GM21447 (cell line): ENCODE results near the gene TRAK1.

Experiments used
- ATAC-seq: cut with Tn5 transposase; IDR thresholded peaks from one replicate; pipeline ENCODE4 v1.9.1; 2021; ENCODE audit not compliant: unreplicated experiment

Gene TRAK1

GRCh38 chr3:42175386-42176240 is 84.5 kb downstream of the TRAK1 start:
- no peak for ATAC-seq

GRCh38 chr3:42176242-42177034 is 85.3 kb downstream of the TRAK1 start:
- no peak for ATAC-seq

DNA sequence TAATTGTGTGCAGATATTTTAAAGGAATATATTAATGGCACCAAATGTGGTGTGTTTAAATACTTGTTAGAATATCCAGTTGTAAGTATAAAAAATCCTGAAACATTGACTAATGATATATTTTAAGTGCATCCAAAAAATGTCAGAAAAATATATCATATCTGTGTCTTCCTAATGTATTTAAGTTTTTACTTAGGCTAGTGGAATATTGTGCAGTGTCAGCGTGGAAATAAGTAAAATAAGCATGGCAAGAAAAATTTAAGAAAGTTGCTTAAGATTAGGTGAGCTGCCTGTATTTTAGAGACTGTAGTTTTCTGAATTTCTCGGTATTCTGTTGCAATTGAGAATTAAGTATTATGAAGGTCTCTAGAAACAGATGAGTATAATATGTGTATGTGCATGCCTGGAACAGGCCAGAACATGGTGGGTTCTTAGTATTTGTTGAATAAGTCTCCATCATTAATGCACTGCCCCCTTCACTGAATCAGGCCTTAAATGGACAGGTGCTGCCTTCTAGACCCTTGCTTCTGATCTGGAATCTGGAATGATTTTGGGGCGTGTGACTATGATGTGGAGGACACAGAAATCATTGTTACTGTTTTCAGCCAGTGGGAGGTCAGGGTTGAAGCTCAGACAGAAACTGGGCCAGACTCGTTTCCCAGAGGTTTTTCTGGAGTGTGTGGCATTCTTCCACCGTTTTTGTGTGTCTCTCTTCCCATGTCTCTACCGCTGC is 86.1 kb downstream of the TRAK1 start:
- no peak for ATAC-seq

- ATAC-seq, result no peak
These were observed 86.6 kb downstream of the TRAK1 start for GRCh38 chr3:42177801-42178150.

DNA sequence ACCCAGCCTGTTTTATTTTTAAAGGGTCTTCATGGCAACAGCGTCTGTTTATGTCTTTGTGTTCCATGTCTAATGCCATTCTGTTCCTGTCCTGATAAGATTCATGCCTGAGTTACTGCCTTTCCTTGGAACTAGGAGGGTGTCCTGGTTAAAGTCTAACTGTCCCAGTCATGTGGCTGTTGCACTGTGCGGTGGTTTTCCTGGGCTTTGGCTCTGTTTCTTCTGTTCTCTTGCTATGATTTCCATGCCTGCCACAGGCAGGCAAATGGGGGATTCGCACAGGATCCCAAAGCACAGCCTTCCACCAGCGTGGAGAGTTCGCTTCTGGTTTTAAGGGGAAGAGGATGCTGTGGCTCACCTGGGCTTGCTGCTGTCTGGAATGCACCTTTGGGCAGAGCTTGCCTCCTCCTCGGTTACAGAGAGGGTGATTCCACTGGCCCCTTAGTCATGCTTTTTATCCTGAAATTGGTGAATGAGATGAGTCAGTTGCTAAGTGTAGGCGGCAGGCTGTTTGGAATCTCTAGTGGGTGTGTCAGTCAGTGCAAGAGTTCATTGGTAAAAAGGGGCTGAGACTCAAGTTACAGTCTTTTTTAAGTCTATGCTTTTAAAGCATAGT is 88.1 kb downstream of the TRAK1 start:
- no peak for ATAC-seq

DNA sequence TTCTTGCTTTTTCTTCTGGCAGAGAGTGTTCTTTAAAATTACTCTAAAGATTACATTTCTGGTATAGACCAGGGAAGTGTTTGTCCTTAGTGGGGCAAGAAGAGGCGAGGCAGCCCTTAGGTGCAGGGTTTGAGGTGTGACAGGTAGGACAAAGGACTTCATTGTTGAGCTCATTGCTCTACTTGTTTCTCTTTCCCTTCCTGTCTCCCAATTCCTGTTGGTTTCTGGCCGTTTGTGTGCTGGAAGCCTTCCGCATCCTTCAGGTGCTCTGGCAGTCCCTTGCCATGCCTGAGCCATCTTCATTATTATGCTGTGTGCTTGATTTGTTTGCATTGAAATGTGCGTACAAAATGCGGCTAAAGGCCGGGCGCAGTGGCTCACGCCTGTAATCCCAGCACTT is 89.7 kb downstream of the TRAK1 start:
- ATAC-seq, result no peak

GRCh38 chr3:42182555-42182954 is 91.4 kb downstream of the TRAK1 start:
- ATAC-seq, result no peak

- ATAC-seq, result no peak
These were observed 93.0 kb downstream of the TRAK1 start for GRCh38 chr3:42183991-42184632.

DNA sequence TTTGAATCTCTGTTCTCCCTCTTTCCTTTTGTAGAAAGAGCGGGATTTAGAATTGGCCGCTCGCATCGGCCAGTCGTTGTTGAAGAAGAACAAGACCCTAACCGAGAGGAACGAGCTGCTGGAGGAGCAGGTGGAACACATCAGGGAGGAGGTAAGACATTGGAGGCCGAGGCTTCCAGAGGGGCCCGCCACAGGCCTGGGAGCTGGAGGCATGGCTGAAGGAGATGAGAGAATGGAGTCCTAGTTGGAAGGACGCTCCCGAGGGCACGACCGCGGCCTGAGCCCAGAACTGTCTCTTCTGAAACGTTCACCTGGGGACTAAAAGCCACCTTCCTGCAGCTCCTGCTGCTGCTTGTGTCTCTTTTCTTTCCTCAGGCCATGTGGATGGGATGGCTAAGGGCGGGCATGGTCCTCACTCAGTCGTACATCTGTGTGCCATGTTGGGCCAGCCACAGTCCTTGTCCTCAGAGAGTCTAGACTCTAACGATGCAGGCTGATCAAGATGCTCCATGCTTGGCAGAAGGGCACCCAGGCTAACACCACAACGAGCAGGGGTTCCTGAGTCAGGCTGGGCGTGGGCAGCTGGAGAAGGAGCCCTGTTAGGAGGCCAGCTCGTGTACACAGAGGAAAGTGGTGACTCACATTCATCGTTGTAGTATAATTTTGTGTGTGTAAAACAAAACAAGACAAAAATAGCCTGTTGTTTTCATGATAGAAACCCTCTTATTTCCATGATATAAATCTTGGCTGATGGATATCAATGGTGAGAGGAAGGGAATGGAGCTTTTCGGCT is 93.7 kb downstream of the TRAK1 start:
- no peak for ATAC-seq

- no peak for ATAC-seq
These were observed 96.8 kb downstream of the TRAK1 start for GRCh38 chr3:42187936-42188335.

- ATAC-seq, result no peak
These were observed 97.2 kb downstream of the TRAK1 start for GRCh38 chr3:42188376-42188775.

GRCh38 chr3:42189001-42189460 is 97.9 kb downstream of the TRAK1 start:
- no peak for ATAC-seq

GRCh38 chr3:42189736-42190135 is 98.6 kb downstream of the TRAK1 start:
- no peak for ATAC-seq

- ATAC-seq, result no peak
These were observed 99.7 kb downstream of the TRAK1 start for GRCh38 chr3:42190701-42191442.

DNA sequence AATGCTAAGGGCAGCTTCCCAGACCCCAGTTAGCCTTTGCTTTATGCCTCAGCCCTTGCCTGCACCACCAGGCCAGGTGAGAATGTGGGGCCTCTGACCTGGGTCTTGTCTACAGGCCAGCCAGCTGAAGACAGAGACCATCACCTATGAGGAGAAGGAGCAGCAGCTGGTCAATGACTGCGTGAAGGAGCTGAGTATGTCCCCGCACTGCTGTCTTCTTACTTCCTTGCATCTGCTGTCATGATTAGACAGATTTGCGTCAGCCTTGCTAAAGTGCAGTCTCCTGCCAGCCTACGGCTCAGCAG is 100.2 kb downstream of the TRAK1 start:
- ATAC-seq, result no peak

- ATAC-seq, result peak; percentile 49
These were observed 101.4 kb downstream of the TRAK1 start for GRCh38 chr3:42192334-42193200.

- ATAC-seq, result no peak
These were observed 103.9 kb downstream of the TRAK1 start for GRCh38 chr3:42194943-42195510.

- ATAC-seq, result peak; percentile 59
These were observed 104.7 kb downstream of the TRAK1 start for GRCh38 chr3:42195879-42196330.
